Hepatic stellate cell (primary cell): ENCODE data around the gene DAD1.
"Not testable (repeated sequence)": the region's sequence is repeated elsewhere in the genome, so short reads cannot be mapped to it uniquely, and the experiment has no call there.

Experiments used
- DNase-seq: peaks from one replicate; pipeline ENCODE4 v3.0.0; 2011; ENCODE audit warnings: low spot score

The DAD1 gene

DNA sequence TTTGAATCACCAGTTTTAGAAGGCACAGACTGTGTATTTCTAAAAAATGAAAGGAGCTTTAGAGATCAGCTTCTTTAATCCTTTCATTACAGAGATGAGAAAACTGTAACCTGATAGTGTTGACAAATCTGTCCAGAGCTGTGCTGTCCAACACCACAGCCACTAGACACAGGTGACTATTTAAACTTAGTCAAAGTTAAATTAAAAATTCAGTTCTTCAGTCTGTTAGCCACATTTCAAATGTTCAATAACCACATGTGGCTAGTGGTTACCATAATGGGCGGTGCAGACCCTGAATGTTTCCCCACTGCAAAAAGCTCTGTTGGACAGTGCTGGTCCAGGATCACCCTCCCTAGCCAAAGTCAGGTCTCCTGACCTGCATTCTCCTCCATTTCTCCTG, 21.6 kb downstream of the DAD1 start:
- no peak for DNase-seq

DNA sequence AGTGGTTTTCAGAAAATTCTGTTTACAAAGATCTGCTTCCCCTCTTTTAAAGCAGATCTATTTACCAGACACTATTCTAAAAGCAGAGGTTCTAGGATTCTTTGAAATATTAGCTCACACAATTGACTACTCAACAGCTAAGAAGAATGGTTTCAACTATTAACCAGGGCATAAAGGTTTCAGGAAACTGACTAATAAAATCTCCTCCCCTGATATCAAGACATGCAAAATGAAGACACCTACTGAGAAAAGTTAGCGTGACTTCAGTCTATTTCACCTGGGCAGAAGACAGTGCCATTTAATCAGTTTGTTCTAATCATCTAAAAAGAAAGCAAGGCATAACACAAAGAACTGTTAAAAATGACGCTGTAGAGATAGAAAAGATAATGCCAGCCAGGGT, 22.2 kb downstream of the DAD1 start:
- DNase-seq, result no peak

DNA sequence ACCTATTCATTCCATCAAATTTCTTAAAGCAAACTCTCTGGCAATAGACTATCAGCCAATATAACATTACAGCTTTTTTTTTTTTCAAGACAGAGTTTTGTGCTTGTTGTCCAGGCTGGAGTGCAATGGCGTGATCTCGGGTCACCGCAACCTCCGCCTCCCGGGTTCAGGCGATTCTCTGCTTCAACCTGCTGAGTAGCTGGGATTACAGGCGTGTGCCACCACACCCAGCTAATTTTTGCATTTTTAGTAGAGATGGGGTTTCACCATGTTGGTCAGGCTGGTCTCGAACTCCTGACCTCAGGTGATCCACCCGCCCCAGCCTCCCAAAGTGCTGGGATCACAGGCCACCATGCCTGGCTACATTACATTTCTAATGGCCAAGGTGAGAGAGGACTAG, 22.8 kb downstream of the DAD1 start:
- DNase-seq, result not testable (repeated sequence)

DNA sequence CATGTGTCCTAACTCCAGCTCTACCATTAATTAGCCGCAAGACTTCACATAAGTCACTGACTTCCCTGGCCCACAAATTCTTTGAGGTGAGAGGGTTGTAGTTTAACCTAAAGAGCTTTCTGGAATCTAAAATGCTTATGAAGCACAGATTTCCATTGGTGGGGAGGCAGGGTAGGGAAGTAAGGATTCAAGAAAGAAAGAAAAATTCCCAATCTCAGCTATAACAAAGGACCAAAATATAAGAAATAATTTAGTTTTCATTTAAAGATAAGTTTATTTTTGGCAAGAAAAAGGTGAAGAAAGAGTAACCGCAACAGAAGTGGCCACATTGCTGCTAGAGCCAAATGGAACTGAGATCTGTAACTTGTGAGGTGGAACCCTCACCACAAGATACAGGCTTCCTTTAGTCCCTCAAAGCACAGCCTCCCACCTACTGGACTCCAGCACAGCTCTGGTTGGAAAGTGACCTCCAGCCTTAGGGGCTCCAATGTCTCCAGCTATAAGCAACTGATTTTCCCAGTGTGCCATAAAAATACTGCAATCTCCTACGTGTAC, 23.6 kb downstream of the DAD1 start:
- DNase-seq, result no peak

DNA sequence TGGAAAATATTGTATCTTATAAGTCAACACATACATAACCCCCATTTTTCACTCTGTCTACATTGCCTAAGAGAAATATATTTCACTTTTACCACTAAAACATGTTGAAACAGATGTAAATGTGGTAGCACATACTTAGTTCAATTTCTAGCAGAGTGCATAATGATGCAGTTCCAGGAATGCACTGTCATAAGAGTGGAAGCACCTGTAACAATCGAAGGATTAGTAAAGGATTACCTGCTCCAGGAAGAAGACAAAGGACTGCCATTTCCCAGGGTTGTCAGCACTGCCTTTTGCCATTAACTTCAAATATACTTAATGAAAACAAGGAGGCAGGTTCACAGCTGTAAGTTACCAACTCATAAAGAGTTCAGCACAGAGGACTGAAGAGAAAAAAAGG, 24.6 kb downstream of the DAD1 start:
- DNase-seq, result no peak

DNA sequence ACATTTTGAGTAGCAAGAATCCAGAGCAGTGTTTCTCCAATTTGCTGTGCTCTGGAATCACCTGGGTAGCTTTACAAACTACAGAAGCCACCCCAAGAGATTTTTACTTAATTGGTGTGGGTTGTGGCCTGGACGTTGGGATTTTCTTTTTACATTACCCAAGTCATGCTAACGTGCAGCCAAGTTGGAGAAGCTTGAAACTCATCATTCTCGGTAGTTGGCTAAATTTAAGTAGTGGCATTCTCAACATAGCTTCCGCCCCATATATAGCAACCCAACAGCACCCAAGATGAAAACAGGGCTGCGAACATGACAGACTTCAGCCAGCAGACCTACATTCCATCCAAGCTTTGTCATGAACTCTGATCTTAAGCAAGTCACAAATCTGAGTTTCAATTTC, 25.0 kb downstream of the DAD1 start:
- no peak for DNase-seq

DNA sequence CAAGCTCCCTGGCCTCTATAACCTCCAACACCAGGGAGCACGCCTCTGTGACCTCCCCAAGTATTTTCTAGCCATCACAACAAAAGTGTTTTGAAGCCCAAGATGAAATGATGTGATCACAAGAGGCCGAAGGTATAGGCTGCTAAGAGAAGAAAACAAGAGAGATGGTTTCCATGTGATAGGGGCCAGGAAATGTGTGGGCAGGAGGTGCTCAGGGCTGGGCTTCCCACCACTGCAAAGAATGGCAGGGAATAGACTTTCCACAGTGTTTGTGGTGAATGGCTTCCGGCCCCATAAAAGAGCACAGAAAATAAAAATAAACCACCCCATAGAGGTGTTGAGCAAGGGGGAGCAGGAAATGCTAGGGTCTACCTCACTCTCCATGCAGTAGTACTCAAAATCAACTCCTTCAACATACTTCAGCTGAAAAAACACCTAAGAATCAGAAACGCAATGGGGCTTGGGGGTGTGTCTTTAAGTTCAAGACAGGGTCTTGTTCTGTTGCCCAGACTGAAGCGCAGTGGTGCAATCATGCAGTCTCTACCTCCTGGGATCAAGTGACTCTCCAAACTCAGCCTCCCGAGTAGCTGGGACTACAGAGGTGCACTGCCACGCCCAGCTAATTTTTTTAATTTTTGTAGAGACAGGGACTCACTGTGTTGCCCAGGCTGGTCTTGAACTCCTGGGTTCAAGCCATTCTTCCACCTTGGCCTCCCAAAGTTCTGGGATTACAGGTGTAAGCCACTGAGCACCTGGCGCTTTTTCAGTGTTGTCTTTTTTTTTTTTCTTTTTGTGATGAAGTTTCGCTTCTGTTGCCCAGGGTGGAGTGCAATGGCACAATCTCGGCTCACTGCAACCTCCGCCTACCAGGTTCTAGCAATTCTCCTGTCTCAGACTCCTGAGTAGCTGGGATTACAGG, 27.1 kb downstream of the DAD1 start:
- DNase-seq, result no peak

DNA sequence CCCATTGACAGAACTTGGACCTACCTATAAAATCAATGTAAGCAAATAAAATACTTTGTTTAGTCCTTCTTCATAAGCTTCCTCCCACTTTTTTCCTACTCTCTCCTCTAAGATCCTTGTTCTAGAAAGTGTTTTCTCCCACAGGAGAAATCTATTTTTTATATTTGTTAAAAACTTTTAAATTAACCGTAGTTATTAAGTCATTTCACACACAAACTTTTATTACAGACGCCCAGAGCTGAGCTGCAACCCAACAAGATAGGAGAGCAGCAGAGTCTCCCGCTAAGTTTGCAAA, 27.7 kb downstream of the DAD1 start:
- DNase-seq, result no peak

DNA sequence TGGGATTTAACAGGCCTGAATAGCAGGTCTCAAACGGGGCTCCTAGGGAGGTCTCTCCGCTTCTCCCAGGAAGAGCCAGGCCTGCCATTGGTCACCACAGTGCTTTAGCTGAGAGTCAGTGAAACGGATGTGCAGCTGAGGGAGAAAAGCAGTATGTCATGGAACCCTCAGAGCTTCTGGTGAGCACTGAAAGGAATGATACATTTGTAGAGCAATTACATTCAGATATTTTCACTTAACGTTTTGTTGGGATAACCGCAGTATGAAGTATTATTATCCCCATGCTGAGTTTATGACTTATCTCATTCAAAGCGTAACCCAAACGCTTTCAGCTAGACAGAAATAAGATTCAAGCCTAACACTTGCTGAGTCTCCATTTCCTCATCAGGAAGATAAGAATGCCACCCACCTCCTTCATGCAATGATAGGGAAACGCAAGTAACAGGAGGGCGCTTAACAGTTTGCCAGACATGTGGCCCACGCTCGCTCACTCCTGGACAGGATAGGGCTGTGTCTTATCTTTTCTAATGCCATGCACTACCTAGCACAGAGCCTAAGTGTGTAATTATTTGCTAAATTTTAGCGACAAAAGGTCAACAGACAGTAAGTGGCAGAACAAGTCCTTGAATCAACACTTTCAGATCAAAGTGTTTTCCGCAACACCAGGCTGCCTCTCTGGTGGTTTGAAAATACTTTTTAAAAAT, 28.2 kb downstream of the DAD1 start:
- no peak for DNase-seq

DNA sequence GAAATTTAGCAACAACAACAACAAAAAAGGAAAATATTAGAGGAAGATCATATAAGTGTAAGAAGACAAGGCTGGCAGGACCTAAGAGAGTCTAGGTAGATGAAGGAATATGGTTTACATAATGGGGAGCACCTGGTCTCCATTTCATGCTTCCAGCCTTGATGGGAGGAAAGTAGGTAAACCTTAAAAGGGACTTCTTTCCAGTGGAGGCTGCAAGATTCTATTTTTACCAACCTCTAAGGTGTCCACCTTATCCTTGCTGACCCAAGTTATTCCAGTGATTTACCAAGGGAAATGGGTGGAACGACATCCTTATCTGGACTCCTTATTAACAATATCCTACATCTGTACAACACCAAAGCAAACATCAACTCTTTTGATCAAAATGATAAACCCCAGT, 30.0 kb downstream of the DAD1 start:
- DNase-seq, result no peak

DNA sequence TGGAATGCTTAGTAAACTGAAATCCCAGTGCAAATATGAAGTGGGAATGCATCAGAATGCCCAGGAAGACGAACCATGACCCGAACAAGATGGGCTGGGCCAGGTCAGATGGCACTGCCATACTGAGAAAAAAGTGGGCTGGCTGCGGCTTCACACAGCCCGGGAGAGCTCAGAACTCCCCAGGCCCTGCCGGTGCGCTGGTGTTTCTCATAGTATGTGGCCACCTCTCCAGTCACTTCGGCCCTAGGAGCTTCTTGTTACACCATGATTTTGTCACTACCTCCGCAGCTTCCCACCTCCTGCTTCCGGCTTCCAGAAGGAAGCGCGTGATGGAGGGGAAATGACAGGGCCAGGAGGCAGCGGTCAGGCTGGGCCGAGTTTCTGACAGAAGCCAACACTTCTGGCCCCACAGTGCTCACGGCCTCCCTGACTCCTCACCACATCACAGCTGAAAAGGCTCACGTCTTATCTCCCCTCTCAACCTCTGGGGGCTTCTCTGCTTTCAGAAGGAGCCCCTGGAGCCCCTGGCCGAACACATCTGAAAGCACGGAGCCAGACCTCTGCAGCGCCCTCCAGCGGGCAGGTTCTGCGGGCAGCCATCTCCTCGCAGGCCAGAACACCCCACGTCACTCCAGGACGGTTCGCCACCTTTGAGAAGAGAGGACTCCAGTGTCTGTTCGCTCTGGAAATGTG, 30.7 kb downstream of the DAD1 start:
- no peak for DNase-seq

DNA sequence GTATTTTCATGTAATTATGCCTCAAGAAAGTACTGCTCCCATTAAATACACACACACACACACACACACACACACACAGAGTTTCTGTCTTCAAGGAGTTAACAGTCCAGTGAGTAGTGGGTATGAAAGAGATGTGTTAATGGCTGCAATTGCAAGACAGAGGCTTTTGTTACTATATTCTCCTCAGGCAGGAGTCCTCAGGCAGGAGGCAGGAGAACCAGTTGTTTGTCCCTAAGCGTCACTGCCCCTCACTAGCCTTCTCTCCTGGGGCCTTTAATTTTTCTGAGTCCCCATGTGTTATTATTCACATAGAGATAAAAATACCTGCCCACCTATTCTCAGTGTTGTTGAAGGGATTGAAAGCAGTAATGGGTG, 31.2 kb downstream of the DAD1 start:
- no peak for DNase-seq

DNA sequence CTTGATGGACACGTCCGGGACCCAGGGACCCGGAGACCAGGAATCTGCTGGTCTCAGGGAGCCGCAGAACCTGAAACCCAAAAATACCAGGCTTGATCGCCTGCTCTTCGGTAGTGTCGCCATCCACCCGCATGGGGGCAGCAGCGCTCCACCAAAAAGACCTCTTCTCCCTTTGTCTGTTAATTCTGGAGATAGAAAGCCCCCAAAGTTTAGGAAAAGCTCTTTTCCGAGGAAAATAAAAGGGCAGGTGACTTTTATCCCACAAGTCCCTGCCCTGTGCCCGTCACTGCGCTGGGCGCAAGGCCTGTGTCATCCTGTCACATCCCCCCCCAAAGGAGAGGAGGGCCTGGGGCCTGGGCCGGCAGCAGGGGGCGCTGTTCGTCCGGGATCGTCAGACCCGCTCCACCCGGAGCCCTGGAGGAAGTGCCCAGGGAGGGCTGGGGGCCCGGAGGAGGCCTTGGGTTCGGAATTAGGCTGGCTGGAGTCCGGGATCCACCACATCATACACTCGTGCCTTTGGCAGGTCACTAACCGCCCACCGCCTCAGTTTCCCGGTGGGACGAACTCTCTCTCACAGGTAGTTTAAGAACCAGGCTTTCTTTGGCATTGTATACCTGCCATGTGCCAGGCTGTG, 31.9 kb downstream of the DAD1 start:
- peak; percentile 84 for DNase-seq

DNA sequence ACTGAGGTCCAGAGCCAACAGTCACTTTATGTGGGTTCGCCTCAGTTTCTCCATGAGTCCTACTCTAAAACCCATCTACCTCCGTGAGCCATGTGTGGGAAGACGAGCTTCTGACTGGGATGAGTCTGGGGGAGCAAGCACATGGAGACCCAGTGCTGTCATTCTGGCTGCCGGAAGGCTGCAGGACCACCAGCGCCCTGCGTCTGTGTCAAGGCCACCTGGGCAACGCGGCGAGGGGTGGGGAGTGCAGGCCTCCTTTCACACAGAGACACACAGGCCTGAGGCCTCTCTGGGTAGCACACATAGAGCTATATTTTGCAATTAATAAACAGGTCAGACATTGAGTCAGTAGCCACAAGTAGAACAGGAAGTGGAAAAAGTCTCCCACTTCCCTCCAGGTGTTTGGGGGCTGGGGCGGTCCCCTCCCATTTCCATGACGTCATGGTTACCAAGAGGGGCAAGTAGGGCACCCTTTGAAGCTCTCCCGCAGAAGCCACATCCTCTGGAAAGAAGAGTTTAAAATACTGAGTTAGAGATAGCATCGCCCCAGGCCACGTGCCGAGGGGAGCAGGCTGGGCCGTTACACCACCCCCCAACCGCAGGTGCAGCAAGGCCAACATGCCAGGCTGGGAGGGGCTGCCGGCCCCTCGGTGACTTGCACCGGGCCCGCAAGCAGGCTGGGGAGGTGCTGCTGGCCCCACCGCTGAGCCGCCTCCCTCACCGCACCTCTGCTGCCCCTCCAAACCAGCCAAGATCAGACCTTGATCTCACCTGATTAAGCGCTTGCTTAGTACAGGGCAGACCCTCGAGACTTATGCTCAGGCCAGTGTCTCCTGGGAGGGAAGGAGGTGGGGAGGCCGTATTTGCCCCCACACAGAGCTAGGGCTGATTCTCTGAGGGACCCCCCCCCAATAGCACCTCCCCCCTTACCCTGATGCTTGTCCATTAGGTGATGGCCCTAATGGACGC, 32.7 kb downstream of the DAD1 start:
- DNase-seq, result peak; percentile 36

DNA sequence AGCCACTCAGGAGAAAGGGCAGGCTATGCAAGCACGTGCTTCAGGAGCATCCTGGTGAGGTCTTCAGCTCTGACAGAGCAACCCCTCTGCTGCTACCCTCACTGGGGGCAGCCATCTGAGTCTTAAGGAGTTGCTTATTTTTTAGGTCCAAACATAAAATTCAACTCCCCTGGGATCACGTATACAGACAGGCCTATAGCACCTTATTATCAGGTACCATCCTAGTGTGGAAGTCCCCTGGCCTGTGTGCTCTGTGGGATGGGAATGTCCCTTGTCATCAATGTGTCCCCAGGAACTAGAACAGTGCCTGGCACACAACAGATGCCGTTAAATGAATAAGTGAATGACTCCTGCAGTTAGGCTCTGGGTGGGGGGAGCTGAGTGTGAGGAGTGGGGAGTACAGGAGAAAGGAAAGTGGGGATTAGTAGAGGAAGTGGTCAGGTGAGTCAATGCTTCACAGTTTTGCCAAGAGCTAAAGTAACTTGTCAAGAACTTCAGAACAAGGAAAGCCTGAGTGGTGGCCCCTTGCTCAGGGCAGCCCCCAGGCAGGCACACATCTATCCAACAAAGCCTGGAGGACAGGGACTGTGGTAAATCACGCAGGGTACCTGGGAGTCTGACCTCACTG, 33.5 kb downstream of the DAD1 start:
- DNase-seq, result no peak

DNA sequence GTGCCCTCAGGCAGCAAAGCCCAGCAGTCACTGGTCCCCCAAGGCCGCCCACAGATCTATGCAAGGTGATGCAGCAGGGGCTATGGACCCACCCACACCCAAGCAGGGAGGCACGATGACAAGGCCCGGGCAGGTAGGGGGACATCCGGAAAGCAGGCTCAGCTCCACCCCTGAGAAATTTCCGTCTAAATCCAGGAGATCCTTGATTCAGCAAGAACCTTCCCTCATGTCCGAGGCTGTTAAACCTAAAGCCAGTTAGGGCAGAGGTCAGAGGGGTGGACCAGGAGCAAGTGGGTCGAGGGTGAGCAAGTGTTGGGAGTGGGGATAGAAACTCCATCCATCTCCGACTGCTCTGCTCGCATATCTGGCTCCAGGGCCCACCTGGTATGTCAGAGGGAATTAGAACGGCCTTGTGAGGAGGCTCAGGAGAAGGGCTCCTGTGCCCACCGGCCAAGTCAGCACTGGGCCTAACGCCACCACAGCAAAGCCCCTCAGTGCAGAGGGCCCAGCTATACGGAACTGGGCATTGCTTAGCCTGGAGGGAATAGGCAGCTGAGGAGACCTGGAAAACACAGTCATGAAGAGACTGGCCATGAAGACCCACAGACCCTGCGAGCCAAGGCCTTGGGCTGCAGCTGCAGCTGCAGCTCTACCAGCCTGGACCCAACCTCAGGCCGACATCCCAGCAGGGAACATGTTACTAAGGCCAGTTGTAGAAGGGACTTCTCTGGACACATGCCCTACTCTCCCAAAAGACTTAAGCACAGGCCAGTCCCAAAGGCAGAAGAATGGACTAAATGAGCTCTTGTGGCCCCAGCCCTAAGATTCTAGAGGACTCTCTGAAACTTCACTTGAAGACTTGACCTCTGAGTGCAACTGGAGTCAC, 34.3 kb downstream of the DAD1 start:
- DNase-seq, result no peak

DNA sequence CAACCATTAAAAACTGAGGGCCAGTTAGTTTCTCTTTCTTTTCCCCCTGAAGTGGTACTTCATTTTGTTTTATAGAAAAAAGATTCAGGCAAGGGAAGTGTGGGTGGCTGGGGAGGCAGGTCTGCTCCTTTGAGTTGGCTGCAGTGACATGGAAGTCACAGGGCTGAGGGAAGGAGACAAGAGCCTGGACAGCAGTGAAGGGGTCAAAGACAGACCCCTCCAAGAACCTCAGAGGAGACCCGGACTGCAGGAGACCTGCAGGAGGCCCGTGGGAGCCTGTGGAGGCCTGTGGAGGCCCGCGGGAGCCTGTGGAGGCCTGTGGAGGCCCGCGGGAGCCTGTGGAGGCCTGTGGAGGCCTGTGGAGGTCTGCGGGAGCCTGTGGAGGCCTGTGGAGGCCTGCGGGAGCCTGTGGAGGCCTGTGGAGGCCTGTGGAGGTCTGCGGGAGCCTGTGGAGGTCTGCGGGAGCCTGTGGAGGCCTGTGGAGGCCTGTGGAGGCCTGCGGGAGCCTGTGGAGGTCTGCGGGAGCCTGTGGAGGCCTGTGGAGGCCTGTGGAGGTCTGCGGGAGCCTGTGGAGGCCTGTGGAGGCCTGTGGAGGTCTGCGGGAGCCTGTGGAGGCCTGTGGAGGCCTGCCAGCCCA, 35.0 kb downstream of the DAD1 start:
- DNase-seq, result not testable (repeated sequence)

DNA sequence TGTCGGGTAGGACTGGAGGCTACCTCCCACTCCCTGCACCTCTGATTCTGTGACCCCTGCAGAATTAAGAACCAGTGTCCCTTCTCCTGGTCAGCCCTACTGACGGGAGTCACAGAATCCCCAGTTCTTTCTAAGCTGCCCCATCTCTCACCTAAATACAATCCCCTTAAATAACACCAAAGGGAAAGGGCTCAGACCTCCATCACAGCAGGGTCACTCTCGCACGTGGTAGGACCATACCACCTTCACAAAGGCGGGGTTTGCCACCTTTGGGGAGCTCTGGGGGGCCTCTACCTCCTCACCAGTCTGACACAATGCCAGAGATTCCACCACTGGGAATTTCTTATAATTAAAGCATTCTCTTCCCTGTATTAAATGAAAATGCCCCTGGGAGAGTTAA, 35.6 kb downstream of the DAD1 start:
- DNase-seq, result no peak

DNA sequence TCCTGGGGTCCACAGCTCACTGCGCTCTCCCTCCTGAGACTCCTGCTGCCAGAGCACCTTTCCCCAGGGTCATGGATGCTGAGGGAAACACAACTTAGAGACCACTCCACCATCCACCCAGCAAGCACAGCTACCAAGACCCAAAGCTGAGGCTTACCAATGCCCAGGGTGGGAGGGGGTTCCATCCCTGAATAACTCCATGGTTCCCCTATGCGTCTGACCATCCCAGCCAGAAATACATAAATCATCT, 36.3 kb downstream of the DAD1 start:
- no peak for DNase-seq
